ENCODE data around the gene SNTG2.

DNA sequence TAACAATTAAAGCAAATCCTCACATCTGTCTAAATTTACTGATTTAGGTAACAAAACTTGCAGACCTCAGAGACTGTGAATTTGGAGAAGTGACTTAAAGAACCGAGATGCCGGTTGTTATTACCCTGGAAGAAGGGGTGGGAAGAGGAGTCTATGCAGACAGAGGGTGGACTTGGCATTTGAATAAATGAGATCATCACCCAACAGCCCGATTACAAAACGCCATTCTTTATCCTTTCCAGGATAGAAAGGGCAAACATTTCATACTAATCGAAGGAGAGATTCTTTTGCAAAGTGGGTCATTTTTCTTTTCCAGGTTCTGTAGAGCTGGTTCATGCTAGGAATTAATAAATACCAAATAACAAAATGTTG lies 389.5 kb downstream of the SNTG2 start:
- TF ChIP-seq, protein P1, sequence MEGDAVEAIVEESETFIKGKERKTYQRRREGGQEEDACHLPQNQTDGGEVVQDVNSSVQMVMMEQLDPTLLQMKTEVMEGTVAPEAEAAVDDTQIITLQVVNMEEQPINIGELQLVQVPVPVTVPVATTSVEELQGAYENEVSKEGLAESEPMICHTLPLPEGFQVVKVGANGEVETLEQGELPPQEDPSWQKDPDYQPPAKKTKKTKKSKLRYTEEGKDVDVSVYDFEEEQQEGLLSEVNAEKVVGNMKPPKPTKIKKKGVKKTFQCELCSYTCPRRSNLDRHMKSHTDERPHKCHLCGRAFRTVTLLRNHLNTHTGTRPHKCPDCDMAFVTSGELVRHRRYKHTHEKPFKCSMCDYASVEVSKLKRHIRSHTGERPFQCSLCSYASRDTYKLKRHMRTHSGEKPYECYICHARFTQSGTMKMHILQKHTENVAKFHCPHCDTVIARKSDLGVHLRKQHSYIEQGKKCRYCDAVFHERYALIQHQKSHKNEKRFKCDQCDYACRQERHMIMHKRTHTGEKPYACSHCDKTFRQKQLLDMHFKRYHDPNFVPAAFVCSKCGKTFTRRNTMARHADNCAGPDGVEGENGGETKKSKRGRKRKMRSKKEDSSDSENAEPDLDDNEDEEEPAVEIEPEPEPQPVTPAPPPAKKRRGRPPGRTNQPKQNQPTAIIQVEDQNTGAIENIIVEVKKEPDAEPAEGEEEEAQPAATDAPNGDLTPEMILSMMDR (IDR thresholded peaks at IDR 0.05): no peak
- TF ChIP-seq EP300 (IDR thresholded peaks at IDR 0.05): no peak
- no peak for TF ChIP-seq POLR2A (IDR thresholded peaks at IDR 0.05)
